Muscle layer of colon (tissue), 2 donors: ENCODE measurements around the gene ADIPOR2.

Experiments used
- H3K27ac ChIP-seq: one replicate; pipeline ENCODE4 v1.7.0; 2013; ENCODE audit warnings: low read depth, mild to moderate bottlenecking, low read length, moderate library complexity
- H3K27me3 ChIP-seq, 2 donors: one replicate each; pipeline ENCODE4 v1.7.0; 2013; ENCODE audit warnings: low read length in 2 of 2, mild to moderate bottlenecking in 2 of 2; ENCODE audit not compliant: insufficient read depth in 2 of 2, control insufficient read depth in 1 of 2
- H3K36me3 ChIP-seq: one replicate; pipeline ENCODE4 v1.7.0; 2013; ENCODE audit warnings: mild to moderate bottlenecking, low read length; ENCODE audit not compliant: insufficient read depth
- H3K4me1 ChIP-seq: one replicate; pipeline ENCODE4 v1.7.0; 2013; ENCODE audit warnings: mild to moderate bottlenecking, low read length; ENCODE audit not compliant: insufficient read depth
- H3K4me3 ChIP-seq, 2 donors: one replicate each; pipeline ENCODE4 v1.7.0; 2013; ENCODE audit warnings: low read length in 2 of 2, low read depth in 1 of 2, mild to moderate bottlenecking in 1 of 2, moderate library complexity in 1 of 2
- H3K9ac ChIP-seq: one replicate; pipeline ENCODE4 v1.7.0; 2013; ENCODE audit warnings: low read length
- H3K9me3 ChIP-seq: one replicate; pipeline ENCODE4 v1.7.0; 2013; ENCODE audit warnings: mild to moderate bottlenecking, low read length
- donor health status: abdominal sarcoma.
- donor health status: Adenocarcinoma of cecum.

Gene ADIPOR2

DNA sequence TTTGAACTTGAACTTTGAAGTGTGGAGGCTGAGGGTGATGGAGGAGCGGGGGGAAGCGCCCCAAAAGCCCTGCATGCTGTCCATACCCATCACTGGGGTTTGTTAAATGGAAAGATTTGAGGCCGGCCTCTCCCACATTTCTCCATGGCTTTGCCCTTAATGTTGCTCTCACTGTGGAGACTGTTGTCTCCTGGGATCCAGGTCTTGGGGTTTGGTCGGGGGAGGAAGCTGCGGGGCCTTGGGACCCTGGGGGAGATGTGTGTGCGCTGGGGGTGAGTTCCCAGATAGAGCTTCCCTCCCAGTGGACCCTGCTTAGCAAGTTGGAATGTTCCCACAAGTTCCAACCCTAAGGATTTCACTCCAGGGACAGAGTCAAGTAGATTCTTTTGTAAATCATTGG lies 101.5 kb downstream of the ADIPOR2 start:
- H3K9me3 ChIP-seq: no peaks in the 10 kb centered on the region
- H3K4me3 ChIP-seq: no peak overlapping the region
- H3K4me1 ChIP-seq: peaks cover 13% of the 10 kb centered on the region
- no peak overlapping the region for H3K27ac ChIP-seq
- H3K9ac ChIP-seq: no peak overlapping the region
- H3K27me3 ChIP-seq: no peaks in the 10 kb centered on the region
- no peaks in the 10 kb centered on the region for H3K36me3 ChIP-seq

- Histone ChIP-seq H3K27me3 (no peaks in the 10 kb centered on the region), H3K4me1 (peaks cover 13% of the 10 kb centered on the region), H3K27ac (no peak overlapping the region), H3K4me3 (no peak overlapping the region), H3K36me3 (no peaks in the 10 kb centered on the region), H3K9me3 (no peaks in the 10 kb centered on the region), H3K9ac (no peak overlapping the region)
These were observed 102.7 kb downstream of the ADIPOR2 start for GRCh38 chr12:1793426-1794210.

- H3K9ac ChIP-seq: no peak overlapping the region
- H3K4me1 ChIP-seq: peaks cover 13% of the 10 kb centered on the region
- no peak overlapping the region for H3K27ac ChIP-seq
- H3K9me3 ChIP-seq: no peaks in the 10 kb centered on the region
- H3K36me3 ChIP-seq: no peaks in the 10 kb centered on the region
- H3K4me3 ChIP-seq: no peak overlapping the region
- H3K27me3 ChIP-seq: no peaks in the 10 kb centered on the region
These were observed 103.7 kb downstream of the ADIPOR2 start for GRCh38 chr12:1794440-1795090.

DNA sequence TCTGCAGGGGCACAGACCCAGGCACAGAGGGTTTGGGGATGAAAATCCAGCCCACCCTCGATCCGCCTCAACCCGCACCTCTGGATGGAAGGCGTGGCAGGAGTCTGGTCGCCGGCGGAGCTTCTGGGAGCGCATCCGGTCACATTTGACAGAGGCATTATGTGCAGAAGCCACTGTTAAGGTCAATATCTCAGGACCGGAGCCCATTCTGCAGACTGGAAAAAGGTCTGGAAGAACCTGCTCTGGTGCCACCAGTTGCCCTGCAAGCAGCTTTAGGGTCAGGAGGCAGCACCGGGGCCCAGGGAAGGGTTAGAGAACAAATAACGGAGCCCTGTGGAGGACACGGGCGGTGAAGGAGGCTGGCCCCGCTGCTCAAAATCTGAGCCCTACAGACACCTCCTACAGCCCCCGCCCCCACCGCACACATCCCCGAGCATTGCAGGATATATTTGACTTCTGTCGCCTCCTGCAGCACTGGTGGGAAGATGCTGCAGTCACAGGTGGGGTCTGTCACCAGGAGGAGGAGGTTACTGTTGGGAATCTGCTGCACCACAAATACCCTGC lies 104.4 kb downstream of the ADIPOR2 start:
- Histone ChIP-seq H3K36me3 (no peaks in the 10 kb centered on the region), H3K4me3 (peak overlapping the region; percentile 30 to 31), H3K27ac (peak overlapping the region; percentile 38), H3K27me3 (no peaks in the 10 kb centered on the region), H3K9me3 (no peaks in the 10 kb centered on the region), H3K4me1 (peaks cover 13% of the 10 kb centered on the region), H3K9ac (no peak overlapping the region)

DNA sequence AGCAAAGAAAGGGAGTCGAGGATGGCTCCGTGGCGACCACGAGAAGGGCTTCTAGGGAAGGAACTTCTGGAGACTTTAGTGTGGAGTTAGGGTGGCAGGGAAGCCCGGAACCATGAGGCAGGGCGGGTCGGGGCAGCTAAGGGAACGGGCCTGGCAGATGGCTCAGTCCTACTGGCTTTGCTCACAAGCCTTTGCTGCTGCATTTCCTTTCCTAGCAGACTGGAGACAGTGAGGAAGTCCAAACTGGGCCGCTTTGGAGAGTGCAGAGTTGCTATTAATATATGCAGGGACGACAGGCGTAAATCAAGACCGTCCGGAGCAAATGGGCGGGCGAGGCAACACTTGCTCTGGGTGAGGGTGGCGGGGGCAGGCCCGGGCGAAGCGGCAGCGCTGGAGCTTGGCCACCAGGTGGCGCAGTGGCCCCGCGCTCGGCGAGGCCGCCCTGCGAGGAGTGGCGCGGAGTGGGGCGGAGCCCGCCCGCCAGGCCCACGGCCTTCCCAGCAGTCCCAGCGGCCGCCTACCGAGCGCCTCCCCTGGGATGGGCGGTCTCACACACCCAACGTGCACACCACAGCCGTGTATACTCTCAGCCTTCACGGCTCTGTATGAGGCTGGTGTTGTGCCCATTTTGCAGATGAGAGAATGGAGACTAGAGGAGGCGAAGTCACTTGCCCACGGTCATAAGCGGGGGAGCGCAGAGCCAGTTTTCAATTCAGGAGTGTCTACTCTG lies 105.1 kb downstream of the ADIPOR2 start:
- no peaks in the 10 kb centered on the region for H3K36me3 ChIP-seq
- peak overlapping the region; percentile 90 for H3K27ac ChIP-seq
- peak overlapping the region; percentile 49 for H3K9ac ChIP-seq
- H3K4me1 ChIP-seq: peaks cover 13% of the 10 kb centered on the region
- no peaks in the 10 kb centered on the region for H3K27me3 ChIP-seq
- no peaks in the 10 kb centered on the region for H3K9me3 ChIP-seq
- H3K4me3 ChIP-seq: peak overlapping the region; percentile 47 to 62

DNA sequence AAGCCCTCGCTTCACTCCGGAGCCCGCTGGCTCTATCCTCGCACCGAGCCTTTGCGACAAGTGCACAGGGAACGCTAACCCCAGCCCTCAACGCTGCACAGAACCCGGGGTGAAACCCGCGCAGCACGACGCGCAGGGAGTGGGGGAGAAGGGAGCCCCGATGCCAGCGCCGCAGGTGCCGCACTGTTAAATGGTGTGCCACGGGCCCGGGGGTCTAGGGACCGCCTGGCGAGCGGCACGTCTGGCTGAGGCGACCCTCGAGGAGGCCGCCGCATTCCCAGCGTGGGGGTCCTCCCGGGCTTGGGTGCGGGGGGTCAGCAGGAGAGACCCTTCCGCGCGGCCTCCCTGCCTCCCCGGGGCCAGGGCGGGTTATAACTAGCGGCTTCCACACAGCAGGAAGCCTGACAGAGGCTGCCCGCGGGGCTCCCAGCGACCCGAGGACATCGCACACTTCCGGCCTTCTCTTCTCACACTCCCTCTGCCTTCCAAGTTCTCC lies 105.7 kb downstream of the ADIPOR2 start:
- Histone ChIP-seq H3K9me3 (no peaks in the 10 kb centered on the region), H3K4me3 (peak overlapping the region; percentile 47 to 62), H3K4me1 (peaks cover 13% of the 10 kb centered on the region), H3K27ac (peak overlapping the region; percentile 90), H3K27me3 (no peaks in the 10 kb centered on the region), H3K9ac (peak overlapping the region; percentile 49), H3K36me3 (no peaks in the 10 kb centered on the region)

DNA sequence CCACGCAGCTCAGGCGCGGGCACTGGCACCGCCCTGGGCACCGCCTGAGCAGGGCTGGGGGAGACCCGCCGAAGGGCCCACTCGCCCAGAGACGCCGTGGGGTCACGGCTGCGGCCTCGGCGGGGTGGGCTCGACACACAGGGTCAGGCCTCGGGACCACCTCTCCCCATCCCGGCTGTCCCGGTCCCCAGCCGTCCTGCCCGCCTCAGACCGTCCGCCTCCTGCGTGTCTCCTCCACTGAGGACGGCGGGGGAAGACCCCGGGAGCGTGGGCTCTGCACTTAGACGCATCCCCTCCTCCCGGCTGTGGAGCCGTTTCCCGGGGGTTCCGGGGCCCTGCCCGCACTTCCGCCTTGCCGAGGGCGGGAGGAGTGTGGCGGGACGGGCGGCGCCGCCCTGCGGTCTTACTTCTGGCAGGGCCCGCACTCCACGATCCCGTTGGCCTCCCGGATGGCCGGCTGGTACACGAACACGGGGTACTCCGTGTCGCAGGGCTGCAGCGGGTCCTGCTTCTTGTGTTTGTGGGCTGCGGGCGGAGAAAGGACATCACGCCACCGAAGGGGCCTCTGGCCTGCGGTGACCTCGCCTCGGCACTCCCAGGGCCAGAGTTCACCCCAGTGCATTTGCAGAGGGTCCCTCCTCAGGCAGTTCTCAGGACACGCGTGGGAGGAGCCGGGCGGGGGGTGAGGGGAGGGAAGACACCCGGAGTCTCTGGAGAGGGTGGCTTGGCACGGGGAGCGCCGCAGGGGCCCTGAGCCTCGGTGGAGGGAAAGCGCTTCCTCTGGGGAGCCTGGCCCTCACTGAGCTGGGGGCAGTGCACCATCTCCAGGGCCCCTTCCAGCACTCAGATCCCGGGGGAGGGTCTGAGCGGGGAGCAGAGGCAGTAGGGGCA lies 106.4 kb downstream of the ADIPOR2 start:
- H3K4me3 ChIP-seq: peak overlapping the region; percentile 47 to 62
- H3K27ac ChIP-seq: peak overlapping the region; percentile 90
- peaks cover 13% of the 10 kb centered on the region for H3K4me1 ChIP-seq
- H3K9ac ChIP-seq: peak overlapping the region; percentile 49
- no peaks in the 10 kb centered on the region for H3K36me3 ChIP-seq
- no peaks in the 10 kb centered on the region for H3K27me3 ChIP-seq
- no peaks in the 10 kb centered on the region for H3K9me3 ChIP-seq

DNA sequence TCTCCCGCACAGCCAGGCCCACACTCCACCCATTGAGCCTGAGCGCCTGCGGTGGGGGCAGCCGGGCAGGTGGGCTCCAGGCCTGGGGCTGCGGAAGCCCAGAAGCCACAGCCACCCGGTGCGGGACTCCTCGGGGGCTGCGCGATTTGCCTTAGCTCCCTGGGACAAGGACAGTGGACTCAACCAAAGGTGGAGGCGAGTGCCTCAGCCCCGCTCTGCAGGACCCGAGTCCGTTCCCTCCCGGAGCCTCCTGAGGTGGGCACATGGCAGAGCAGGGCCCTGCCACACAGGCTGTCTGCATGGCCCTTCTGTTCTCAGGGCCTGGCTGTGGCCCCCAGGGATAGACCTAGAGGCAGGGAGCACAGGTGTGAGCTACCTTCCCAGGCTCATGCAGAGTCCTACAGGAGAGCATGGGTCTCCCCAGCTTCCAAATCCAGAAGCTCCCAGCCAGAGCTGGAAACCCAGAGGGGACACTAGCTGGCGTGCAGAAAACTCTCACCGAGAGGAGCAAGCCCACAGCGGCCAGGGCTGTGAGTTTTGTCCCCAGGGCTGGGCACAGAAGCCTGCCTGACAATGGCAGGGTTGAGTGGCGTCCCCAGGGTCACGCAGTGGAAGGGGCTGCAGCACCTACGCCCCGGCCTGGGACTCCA lies 107.2 kb downstream of the ADIPOR2 start:
- H3K4me3 ChIP-seq: no peak overlapping the region
- no peaks in the 10 kb centered on the region for H3K36me3 ChIP-seq
- no peak overlapping the region for H3K27ac ChIP-seq
- no peak overlapping the region for H3K9ac ChIP-seq
- H3K27me3 ChIP-seq: no peaks in the 10 kb centered on the region
- peaks cover 13% of the 10 kb centered on the region for H3K4me1 ChIP-seq
- no peaks in the 10 kb centered on the region for H3K9me3 ChIP-seq

GRCh38 chr12:1798641-1799020 lies 107.8 kb downstream of the ADIPOR2 start:
- Histone ChIP-seq H3K4me1 (peaks cover 13% of the 10 kb centered on the region), H3K27me3 (no peaks in the 10 kb centered on the region), H3K9ac (no peak overlapping the region), H3K9me3 (no peaks in the 10 kb centered on the region), H3K4me3 (no peak overlapping the region), H3K36me3 (no peaks in the 10 kb centered on the region), H3K27ac (no peak overlapping the region)

DNA sequence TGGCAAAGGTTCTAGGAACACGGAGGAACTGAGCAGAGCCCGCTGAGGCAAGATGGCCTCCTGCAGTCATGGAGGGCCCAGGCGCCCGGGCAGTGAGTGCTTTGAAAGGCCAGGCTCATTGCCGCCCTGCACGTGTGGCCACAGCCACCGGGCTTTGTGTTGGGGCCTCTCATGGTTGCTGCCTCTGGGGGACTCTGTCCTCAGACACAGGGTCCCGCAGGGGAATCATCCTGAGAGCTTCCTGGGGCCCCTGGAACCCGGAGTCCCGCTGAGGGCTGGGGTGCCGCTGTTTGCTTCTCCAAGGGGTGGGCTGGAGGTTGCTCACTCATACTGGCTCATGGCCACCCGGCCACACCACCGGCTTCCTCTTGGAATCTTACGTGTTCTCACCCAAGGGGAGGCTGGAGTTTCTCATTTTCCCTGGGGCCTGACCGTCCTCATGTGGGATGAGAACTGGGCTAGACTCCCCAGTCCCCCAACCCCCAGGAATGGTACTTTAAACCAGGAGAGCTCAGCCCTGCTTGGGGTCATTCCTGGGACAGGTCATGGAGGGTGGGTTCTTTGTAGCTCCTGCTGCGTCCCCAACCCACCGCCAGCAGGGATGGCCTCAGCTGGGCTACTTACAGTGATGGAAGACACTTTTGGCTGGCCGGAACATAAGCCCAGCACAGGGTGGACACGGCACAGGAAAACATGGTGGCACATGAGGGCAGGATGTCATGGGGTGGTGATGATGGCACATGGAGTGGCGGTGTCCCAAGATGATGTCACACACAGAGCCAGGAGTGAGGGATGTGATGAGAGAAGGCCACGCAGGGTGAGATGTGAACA lies 108.4 kb downstream of the ADIPOR2 start:
- H3K4me1 ChIP-seq: peaks cover 13% of the 10 kb centered on the region
- no peaks in the 10 kb centered on the region for H3K9me3 ChIP-seq
- H3K9ac ChIP-seq: no peak overlapping the region
- no peaks in the 10 kb centered on the region for H3K27me3 ChIP-seq
- no peak overlapping the region for H3K27ac ChIP-seq
- no peak overlapping the region for H3K4me3 ChIP-seq
- no peaks in the 10 kb centered on the region for H3K36me3 ChIP-seq
